Stimulated activated CD8-positive, alpha-beta memory T cell treated with anti-CD3 and anti-CD28 coated beads, Interleukin-7, amount 100 ng/mL, for 24 hours (primary cell): ENCODE results near the gene MARF1.
A peak's percentile ranks its signal among the peaks of the same experiment; 100 is the strongest.
"Not testable (repeated sequence)": the region's sequence is repeated elsewhere in the genome, so short reads cannot be mapped to it uniquely, and the experiment has no call there.

Source experiments
- DNase-seq: peaks from one replicate; pipeline ENCODE4 v3.0.0-alpha.2; 2020; ENCODE audit warnings: low read depth

The MARF1 gene

DNA sequence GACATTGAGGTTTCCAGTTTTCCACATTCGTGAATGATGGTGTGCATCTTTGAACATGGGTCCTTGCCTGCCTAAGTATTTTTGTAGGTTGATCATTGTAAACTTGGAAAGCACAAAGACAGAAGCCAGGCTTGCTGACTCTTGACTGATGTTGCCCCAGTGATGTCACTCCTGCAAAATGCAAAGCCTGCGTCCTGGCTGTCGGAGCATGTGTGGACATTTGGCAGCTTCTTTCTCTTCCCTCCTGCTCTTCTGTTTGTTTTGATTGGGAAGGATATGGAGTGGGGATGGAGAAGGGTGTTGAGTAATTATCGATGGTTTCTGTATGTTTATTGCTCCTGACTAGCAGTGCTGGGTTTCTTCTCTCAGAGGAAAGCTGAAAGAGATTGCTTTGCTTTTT, 10.3 kb upstream of the MARF1 start:
- no peak for DNase-seq

DNA sequence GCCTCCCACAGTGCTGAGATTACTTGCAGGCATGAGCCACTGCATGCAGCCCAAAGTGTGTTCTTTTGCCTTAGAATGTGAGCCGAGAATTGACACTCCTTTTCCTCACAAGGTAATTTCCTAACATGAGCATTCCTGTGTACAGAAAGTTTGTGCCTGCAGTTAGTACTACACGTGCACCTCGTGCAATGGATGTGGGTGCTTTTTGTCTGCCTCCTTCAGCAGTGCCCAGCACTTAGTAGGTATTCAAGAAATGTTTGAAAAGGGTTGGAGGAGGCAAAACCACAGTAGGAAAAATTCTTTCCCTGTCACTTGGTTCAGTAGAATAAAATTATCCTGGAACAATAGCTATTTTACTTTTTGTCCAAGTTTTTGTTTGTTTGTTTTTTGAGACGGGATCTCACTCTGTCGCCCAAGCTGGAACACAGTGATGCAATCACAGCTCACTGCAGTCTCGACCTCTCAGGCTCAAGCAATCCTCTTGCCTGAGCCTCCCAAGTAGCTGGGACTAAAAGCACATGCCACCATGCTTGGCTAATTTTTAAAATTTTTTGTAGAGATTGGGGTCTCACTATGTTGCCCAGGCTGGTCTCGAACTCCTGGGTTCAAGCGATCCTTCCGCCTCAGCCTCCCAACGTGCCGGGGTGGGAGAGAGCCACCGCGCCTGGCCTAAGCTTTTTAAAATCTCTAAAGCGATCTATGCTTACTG, 9.5 kb upstream of the MARF1 start:
- no peak for DNase-seq

DNA sequence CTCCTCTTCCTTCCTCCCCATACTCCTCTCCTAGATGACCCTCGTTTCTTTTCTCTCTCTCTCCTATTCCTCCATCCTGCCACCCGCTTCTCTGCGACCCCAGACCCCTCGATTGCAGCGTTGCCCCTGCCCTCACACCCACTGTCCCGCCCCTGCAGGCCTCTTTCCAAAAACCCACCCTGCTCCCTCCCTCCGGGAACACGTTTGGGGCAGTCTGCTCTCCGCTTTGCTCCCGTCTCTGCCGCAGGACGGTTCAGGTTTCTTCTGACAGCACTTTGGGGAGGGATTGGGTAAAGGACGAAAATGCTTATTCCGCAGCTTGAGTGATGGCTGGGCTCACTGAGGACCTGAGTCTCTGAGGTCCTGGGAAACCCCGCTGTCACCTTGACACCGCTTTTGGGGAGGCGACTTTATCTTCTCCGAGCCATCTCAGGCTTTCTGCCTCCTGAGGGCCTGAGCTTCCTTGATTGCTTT, 7.8 kb upstream of the MARF1 start:
- no peak for DNase-seq

DNA sequence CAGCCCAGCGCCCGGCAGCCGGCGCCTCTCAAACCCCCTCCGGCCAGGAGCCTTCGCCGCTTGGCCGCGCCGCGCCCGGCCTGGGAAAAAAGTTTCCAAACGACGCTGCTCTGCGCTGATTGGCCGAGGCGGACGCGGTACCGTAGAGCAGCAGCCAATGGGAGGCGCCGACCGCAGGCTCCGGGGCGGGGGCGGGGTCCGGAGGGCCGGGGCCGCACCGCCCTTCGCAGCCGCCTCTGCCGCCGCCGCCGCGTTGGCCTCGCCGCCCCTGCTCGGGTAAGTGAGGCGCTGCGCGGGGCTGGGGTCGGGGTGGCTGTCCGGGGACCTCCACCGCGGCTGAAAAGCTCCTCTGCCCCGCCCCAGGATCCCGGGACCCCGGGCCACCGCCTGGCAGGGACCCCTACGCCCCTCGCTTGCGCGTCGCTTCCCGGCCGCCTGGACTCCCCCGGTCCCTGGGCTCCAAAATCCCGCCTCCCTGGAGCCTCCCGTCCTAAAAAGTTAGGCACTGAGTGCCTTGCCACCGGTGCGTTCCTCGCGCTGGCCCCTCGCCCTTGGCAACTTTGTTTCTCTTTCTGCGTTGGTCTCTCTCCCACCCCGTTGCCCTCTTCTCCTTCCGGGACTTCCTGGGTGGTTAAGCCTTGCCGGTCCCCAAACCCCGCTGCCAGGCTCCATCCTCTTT, 7.2 kb upstream of the MARF1 start, which contains the start of gene NDE1:
Gene NDE1 (plus strand): TSS at position 227 of the 679 bp plus-strand sequence. CDS start 14,534 bp downstream, outside the sequence.
- DNase-seq, result peak; percentile 76

DNA sequence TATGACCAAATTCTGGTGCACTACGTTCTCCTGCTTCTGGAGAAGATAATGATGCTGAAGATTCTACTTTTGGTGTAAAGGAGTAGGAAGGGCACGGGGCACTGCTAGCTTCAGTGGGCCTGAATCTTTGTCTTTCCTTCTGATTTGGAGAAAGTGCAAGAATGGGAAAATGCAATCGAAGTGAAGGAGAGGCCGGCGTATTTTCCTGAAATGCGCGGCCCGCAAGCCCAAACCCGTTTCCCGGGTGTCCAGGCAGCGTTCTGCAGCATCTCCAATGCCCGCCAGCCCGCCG, 6.7 kb upstream of the MARF1 start:
- no peak for DNase-seq

DNA sequence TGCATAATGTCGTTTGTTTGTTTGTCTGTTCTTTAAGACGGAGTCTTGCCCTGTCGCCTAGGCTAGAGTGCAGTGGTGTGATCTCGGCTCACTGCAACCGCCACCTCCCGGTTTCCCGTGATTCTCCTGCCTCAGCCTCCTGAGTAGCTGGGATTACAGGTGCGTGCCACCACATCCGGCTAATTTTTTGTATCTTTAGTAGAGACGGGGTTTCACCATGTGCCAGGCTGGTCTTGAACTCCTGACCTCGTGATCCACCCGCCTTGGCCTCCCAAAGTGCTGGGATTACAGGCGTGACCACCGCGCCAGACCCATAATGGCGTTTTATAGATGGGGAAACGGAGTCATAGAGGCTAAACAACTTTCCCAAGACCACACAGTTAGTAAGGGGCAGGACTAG, 6.4 kb upstream of the MARF1 start:
- DNase-seq, result not testable (repeated sequence)

DNA sequence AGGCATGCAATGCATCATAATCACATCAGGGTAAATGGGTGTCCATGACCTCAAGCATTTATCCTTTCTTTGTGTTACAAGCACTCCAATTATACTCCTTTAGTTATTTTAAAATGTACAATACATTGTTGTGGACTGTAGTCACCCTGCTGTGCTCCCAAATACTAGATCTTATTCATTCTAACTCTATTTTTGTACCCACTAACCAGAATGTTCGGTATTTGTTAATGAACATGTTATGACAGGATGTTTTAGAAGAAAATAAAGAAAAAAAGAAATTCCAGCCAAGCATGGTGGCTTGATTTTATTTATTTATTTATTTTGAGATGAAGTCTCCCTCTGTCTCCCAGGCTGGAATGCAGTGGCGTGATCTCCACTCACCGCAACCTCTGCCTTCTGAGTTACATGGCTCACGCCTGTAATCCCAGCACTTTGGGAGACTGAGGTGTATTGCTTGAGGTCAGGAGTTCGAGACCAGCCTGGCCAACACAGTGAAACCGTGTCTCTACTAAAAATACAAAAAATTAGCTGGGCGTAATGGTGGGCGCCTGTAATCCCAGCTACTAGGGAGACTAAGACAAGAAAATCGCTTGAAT, 5.3 kb upstream of the MARF1 start:
- no peak for DNase-seq

DNA sequence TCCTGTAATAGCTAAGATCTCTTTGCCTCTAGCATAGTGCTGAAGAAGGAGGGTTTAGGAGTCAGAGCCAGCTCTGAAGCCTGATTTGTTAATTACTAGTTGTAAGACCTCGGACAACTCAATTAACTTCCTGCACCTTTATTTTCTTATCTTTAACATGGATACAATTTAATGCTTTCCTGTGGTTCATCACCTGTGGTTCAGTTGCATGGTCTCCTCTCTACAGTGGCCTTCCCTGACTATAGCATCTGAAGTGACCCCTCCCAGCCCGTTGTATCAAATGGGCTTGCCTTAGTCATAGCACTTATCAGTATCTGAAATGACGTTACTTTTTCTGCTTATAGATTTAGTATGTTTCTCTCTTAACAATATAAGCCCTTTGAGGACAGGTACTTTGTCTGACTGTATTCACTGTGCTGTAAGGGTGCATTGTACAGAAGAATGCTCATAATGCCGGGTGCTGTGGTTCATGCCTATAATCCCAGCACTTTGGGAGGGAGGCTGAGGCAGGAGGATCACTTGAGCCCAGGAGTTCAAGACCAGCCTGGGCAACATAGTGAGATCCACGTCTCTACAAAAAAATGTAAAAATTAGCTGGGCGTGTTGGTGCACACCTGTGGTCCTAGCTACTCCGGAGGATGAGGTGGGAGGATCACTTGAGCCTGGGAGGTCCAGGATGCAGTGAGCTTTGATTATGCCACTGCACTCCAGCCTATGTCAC, 4.5 kb upstream of the MARF1 start:
- no peak for DNase-seq

DNA sequence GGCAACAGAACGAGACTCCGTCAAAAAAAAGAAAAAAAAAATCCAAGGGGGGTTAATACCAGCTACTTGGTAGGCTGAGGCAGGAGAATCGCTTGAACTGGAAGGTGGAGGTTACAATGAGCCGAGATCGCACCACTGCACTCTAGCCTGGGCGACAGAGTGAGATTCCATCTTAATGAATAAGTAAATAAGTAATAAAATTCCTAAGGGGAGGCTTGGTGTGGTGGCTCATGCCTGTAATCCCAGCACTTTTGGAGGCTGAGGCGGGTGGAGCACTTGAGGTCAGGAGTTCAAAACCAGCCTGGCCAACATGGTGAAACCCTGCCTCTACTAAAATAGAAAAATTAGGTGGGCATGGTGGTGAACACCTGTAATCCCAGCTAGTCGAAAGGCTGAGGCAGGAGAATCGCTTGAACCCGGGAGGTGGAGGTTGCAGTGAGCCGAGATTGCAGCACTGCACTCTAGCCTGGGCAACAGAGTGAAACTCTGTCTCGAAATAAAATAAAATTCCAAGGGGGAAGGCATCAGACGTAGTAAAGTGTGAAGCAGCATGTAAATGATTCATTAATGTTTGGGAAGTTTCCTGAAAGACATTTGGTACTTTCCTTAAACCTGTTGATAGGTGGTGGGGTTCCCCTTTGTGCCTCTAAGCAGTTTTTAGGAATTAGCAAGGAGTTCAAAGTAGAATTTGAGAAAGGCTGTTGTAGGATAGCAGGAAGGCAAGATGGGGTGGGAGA, 3.8 kb upstream of the MARF1 start:
- DNase-seq, result not testable (repeated sequence)

DNA sequence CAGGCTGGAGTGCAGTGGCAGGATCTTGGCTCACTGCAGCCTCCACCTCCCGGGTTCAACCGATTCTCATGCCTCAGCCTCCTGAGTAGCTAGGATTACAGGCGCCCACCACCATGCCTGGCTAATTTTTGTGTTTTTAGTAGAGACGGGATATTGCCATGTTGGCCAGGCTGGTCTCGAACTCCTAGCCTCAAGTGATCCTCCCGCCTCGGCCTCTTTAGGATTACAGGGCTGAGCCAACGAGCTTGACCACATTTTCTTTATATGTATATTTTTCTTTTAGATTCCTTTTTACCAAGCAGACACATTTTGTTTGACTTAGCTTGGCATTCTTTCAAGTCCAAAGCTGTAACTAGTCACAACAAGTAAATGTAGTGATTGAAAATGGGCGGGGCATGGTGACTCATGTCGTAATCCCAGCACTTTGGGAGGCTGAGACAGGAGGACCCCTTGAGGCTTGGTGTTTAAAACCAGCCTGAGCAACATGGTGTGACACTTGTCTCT, 2.1 kb upstream of the MARF1 start:
- DNase-seq, result not testable (repeated sequence)

DNA sequence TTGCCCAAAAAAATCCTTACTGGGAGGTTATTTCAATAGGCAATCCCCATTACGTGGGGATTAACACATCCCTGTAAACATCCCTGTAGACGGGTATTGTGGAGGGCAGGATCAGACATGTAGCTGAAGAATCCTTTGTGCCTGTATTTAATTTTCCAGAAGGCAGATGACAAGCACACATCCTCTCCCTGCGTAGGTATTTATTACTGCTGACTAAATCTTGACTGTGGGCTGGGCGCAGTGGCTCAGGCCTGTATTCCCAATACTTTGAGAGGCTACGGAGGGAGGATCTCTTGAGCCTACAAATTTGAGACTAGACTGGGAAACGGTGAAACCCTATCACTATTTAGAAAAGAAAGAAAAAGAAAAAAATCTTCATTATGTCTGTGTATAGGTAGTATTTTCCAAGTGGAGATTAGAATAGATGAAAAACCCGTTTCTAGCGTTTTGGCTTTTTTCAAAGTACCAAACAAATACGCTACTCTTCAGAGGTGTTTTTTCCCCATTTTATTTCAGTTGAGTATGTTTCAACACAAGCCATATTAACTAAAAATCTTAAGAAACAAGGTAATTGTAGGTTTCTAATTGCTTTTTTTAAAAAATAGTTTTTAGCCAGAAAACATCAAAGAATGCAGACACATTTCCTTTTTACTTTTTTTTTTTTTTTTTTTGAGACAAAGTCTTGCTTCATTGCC, 1.5 kb upstream of the MARF1 start:
- no peak for DNase-seq

DNA sequence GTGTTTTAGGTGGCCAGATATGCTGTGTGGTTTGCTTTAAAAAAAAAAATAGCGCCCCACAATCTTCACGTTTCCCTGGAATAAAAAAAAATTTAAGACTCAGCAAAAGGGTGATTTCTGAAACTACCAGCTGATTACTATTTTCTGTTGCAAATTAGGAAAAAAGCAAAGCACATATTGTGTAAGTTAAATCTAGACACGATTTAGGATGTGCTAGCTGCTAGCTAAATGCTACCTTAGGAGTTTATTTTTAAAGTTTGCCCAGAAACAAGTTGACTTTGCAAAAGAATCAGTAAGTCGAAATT, 944 bp upstream of the MARF1 start:
- no peak for DNase-seq

DNA sequence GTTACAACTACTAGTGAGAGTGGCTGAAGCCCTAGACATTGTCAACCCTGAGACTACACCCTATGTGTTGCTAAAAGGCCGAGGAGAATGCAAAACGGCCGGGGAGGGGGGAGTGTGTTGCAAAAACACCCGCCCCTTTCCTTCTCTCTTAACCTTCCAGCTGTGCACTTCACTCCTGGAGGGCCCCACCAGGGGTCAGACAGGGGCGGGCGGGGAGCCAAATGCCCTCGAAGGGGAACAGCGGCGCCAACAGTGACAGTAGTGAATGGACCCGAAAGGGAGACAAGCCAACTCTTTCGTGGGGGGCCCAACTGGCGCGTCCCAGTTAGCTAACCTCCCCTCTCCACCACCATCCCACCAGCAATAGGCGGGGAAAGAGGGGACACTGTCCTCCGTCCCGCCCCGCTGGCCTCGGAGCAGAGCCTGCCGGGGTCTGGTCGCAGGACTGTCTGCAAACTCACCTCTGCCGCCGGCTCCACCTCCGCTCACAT, 352 bp downstream of the MARF1 start:
- peak; percentile 51 for DNase-seq

DNA sequence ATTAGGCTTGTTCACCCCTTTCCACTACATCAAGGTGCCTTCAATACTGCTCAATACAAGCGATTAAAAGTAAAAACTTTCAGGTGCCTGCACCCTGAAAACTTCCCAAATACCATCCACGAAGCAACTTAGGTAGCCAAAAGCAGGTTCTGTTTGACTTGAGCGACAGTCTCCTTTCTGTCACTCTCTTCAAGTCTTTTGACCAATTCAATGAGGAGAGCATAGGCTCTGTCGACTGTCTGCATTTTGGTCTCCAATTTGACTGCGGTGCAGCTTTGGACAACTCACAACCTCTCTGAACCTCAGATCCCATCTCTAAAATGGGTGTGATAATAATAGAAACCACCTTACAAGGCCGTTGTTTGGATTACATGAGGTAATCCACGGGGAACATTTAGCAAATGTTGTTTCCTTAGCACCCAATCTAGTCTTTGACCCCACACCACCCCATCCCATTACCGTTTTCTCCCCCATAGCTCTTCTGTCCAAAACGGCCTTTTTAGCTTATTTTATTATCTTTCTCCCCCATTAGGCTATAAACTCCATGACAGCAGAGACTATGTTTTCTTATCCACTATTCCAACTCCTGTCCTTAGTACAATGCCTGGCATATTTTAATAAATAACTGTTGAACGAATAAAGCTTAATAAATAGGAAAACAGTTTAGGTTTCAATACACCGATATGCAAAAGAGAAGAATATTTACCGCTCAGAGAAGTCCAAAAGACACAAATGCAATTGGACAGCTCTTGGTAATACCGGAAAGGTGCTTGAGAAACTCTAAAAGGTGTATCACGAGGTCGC, 999 bp downstream of the MARF1 start:
- DNase-seq, result no peak

DNA sequence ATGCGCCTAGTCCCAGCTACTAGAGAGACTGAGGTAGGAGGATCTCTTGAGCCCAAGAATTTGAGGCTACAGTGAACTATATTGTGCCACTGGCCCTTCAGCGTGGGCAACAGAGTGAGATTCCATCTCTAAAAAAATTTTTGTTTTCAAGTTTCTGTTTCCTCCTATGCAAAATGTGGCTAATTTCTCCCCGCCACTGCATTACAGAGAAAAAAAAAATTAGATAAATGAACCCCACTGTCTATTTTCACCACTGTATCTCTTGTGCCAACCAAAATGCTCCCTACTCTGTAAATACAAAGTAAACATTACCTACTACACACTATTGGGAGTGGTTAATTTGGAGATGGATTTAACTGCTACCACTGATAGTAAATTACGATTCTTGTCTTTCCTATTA, 2.0 kb downstream of the MARF1 start:
- no peak for DNase-seq

DNA sequence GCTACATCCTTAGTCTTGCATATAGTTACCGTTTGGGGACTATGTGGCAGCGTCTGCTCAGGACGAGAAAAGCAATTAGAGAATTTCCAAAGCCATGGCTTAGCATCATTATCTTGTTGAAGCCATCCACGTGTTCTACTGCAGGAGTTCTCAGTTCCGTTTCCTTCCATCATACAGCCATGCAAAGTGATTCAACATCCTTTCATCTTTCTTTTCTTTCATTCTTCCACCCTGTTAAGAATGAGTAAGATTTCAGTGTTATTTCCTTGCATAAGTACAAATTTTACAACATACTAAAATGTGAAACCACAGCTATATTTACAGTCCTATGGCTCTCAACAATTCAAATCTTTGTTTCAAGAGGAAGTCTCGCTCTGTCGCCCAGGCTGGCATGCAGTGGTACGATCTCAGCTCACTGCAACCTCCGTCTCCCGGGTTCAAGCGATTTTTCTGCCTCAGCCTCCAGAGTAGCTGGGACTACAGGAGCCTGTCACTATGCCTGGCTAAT, 3.8 kb downstream of the MARF1 start:
- DNase-seq, result no peak

DNA sequence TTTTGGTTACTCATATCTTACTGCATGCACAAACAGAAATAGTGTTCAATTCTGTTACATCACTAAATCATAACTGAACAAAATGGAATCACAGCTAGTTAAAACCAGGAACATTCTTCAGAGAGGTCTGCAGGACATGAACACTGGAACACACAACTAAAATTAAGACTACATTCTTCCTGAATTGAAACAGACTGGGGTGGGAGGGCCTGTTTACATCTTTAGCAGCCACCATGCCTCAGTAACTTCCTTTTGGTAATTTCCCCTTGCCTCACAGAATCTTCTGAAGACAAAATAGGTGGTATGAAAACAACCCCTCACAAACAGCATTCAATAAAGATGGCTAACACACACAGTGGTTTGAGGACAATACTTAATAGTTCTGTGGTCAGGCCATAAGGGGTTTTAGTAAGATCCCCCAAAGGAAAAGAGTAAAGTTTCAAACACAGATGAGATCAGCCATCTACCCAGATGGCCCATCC, 6.5 kb downstream of the MARF1 start:
- DNase-seq, result no peak

DNA sequence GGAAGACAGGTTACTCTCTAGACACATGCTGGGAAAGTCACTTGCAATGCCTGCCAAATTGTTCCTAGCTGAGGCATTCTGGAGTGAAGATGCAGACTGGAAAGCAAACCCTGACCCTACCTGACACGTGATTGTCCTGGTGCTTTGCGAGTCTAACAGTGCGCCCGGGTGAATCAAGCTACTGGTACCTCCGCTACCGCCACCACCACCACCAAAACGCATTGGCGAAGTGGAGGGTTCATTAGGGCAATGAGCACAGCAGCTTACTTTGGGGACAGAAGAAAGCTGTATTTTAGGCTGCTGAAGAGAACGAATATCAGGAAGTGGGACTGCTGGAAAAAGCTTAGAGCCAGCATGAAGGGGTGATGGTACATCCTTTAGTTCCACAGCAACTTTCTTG, 7.0 kb downstream of the MARF1 start:
- no peak for DNase-seq

DNA sequence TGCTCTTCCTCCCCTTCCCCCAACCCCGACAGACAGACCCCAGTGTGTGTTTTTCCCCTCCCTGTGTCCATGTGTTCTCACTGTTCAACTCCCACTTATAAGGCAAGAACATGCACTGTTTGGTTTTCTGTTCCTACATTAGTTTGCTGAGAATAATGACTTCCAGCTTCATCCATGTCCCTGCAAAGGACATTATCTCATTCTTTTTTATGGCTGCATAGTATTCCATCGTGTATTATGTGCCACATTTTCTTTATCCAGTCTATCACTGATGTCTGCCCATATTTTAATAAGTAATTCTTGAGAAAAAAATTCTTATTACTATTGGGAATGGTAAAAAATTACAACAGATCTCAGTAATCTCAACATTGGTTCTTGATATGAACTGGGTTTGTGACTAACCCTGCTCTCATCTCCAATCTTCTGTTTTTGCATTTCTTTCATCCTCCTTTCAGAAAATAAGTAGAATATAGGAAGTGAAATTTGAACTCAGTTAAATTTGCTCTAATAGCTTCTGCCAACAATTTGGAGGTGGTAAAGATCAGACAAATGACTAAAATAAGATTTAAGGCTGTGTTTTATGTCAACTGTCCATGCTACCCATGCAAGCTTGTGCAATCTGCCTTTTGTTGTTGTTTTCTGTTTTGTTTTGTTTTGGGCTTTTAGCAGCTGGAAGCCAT, 11.1 kb downstream of the MARF1 start:
- DNase-seq, result no peak
